GM20000 (cell line): ENCODE measurements around the gene GPR25.

Experiments used
- DNase-seq: peaks from one replicate; pipeline ENCODE4 v3.0.0; 2012; ENCODE audit warnings: low spot score
- TF ChIP-seq, protein P1 (sequence below): IDR thresholded peaks from 2 replicates; pipeline ENCODE4 v1.5.1; 2012; ENCODE audit warnings: mild to moderate bottlenecking, control low read depth; ENCODE audit errors: extremely low read depth, missing control alignments

Gene GPR25

DNA sequence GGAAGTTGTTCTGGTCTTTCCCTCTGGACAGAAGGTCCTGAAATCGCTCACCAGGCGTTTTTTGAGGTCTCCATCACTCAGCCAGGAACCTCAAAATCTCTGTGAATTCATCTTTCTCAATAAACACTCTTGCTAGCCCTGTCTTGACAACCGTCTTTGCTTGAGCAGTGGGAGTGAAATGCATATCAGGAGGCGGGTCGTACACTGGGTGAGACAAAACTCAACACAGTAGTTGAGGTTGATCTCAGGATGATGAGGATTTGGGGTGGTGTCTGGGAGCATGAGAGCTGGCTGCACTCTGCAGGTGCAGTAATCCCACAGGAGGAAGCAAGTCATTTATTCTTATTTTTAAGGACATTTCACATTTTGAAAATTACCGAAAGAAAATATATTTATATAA lies 1.9 kb downstream of the GPR25 start:
- TF ChIP-seq, protein P1, sequence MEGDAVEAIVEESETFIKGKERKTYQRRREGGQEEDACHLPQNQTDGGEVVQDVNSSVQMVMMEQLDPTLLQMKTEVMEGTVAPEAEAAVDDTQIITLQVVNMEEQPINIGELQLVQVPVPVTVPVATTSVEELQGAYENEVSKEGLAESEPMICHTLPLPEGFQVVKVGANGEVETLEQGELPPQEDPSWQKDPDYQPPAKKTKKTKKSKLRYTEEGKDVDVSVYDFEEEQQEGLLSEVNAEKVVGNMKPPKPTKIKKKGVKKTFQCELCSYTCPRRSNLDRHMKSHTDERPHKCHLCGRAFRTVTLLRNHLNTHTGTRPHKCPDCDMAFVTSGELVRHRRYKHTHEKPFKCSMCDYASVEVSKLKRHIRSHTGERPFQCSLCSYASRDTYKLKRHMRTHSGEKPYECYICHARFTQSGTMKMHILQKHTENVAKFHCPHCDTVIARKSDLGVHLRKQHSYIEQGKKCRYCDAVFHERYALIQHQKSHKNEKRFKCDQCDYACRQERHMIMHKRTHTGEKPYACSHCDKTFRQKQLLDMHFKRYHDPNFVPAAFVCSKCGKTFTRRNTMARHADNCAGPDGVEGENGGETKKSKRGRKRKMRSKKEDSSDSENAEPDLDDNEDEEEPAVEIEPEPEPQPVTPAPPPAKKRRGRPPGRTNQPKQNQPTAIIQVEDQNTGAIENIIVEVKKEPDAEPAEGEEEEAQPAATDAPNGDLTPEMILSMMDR, result no peak
- peak; percentile 17 for DNase-seq

DNA sequence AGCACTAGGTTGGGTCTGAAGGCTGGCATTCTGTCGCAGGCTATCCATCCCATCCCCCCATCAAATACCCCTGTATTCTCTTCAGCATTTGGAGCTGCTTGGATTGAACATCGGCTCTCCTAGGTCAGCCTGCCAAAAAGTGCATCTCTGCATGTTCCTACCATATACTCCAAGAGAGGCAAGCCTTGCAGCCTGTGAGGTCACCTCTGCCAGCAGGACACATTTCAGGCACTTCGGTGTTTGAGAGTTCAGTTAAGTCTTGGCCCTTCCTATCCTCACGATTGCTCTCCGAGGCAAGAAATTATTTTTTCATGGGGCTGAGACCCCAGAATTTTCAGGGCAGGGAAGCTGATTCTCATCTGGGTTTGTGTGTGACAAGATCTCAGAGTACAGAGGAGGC lies 2.6 kb downstream of the GPR25 start:
- TF ChIP-seq, protein P1, result no peak
- no peak for DNase-seq

DNA sequence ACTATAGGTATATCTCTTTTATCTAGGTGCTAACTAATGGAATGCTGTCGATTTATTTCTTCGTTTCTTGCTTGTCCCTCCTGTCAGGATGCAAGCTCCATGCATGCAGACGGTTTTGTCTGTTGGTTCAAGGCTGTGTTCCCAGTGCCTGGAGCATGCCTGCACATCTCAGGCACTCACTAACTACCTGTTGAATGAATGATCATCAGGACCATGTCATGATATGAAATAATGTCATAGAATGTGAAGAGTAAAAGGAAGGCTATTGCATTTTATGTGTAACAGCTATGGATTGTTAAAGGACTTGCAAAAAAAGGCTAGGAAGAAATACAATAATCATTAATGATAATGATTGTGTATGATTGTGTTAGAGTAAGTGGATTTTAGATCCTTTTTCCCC lies 4.2 kb downstream of the GPR25 start:
- DNase-seq, result no peak
- TF ChIP-seq, protein P1, result no peak

DNA sequence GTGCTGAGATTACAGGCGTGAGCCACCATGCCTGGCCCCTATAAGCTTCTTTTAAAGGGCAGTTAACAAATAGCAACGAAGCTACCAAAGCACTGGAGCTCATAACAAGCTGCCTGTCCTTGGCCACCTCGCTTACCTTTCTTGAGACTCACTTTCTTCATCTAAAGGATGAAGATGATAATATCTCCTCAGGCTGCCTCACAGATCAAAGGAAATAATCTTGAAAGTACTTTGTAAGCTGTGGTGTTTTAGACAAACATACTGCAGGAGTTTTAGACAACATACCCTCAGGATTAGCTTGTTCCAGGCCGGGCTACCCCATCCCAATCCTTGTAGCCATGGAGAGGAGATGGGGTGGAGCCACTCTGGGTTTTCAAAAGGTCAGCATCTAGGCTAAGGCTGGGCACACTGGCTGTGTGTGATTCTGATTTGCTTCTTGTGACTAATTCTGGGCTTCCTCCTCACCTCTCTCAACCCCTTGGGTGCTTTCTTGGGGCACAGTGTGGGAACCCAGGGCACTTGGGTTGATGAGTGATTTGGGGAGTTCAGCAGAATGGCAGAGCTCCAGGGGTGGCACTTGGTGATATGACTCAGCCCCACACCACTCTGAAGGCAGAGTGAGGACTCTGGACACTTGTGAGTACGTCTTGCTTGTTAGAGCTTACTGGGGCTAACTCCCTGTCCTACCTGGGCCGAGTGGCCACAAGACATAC lies 5.2 kb downstream of the GPR25 start:
- DNase-seq, result peak; percentile 27
- TF ChIP-seq, protein P1, result no peak

DNA sequence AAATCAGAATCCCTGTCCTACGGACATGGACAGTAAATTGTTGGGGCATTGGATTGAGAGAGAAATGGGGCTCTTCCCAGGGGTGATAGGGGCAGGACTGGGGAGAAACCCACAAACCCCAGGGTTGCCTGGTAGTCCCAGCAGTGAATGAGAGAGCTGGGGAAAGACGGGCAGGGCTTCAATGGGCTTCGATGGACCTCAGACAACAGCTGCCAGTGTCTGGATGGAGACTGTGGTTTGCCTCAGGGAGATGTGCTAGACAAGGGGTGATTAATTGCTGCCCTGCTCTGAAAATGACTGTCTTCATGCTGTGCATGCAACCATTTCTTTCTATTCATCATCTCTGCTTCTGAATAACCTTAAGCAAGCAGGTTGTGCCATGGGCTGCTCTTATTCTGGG lies 7.4 kb downstream of the GPR25 start:
- TF ChIP-seq, protein P1, result no peak
- peak; percentile 42 for DNase-seq

DNA sequence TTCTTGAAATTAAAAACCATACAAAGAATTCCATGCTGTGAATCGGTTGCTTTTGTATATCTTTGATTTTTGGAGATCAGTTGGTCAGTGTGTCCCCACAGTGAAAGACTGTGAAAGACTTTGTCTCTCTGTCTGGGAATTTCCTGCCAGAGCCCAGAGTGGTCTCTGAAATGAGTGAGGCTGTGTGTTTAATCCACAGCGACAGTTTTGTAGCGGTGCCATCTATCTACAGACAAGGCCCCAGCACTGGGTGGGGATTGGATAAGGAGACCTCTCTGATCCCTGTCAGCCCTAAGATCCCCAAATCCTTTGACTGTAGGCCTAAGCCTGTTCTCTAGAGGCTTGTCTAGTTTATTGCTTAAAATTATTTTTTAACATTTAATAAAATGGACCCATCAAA lies 10.3 kb downstream of the GPR25 start:
- TF ChIP-seq, protein P1, result no peak
- DNase-seq, result no peak

DNA sequence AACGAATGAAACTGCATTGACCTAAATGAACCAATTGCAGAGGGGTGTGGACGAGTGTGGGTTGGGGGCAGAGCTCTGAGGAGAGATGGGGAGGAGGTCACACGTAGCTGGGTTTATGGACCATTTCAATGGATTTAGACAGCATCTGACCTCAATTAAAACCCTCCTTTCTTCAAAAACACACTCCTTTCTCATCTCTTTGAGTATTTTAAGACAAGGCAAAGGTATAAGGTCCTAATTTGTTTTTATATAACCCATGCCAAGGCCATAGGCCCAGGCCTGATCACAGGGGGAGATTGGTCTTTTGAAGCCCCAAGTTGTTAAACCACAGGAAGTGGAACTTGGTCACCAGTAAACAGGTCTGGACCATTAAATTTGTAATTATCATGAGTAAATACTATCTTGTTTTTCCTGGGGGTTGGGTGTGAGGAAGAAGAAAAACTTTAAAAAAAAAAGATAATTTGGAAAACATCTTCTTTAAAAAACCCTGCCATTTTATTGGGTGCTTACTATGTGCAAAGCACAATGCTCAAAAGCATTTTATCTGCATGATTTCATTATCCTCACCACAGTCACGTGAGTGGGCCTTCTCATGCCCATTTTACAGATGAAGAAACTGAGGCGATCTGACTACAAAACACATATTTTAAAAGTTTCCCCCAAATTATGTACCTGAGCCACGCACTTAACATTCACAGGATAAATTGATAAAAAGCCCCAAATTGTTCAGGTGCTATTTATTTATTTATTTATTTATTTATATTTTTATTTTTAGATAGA lies 13.0 kb downstream of the GPR25 start:
- TF ChIP-seq, protein P1, result no peak
- no peak for DNase-seq
